Mucosa of stomach (tissue), 1 donor: Measurements from ENCODE around the gene DBI.

Experiments
- H3K27me3 ChIP-seq: one replicate; pipeline ENCODE4 v1.7.0; 2013; ENCODE audit warnings: mild to moderate bottlenecking, low read length; ENCODE audit not compliant: control insufficient read depth, insufficient read depth
- H3K36me3 ChIP-seq: one replicate; pipeline ENCODE4 v1.7.0; 2013; ENCODE audit warnings: low read length; ENCODE audit not compliant: control insufficient read depth, insufficient read depth
- H3K4me1 ChIP-seq: one replicate; pipeline ENCODE4 v1.7.0; 2013; ENCODE audit warnings: mild to moderate bottlenecking, low read length; ENCODE audit not compliant: control insufficient read depth, insufficient read depth
- H3K4me3 ChIP-seq: one replicate; pipeline ENCODE4 v1.7.0; 2013; ENCODE audit warnings: low read length
- H3K9ac ChIP-seq: one replicate; pipeline ENCODE4 v1.7.0; 2013; ENCODE audit warnings: mild to moderate bottlenecking, low read length, moderate library complexity
- H3K9me3 ChIP-seq: one replicate; pipeline ENCODE4 v1.7.0; 2013; ENCODE audit warnings: mild to moderate bottlenecking, low read length, moderate library complexity; ENCODE audit not compliant: control insufficient read depth
- donor health status: Pancreatic carcinoma.

The DBI gene

GRCh38 chr2:119408221-119408619 is 41.4 kb downstream of the DBI start:
- Histone ChIP-seq H3K27me3 (no peaks in the 10 kb centered on the region), H3K36me3 (no peaks in the 10 kb centered on the region), H3K9me3 (no peaks in the 10 kb centered on the region), H3K9ac (no peak overlapping the region), H3K4me1 (peaks cover 14% of the 10 kb centered on the region), H3K4me3 (no peak overlapping the region)

DNA sequence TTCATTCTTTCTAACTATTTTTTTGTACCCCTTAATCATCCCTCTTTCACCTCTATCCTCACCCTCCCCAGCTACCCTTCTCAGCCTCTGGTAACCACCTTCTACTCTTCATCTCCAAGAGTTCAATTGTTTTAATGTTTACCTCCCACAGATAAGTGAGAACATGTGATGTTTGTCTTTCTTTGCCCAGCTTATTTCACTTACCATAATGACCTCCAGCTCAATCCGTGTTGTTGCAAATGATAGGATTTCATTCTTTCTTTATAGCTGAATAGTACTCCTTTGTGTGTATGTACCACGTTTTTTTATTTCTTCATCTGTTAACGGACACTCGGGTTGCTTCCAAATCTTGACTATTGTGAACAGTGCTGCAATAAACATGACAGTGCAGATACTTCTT is 42.7 kb downstream of the DBI start:
- H3K36me3 ChIP-seq: no peaks in the 10 kb centered on the region
- H3K9ac ChIP-seq: no peak overlapping the region
- no peak overlapping the region for H3K4me3 ChIP-seq
- peaks cover 12% of the 10 kb centered on the region for H3K4me1 ChIP-seq
- H3K9me3 ChIP-seq: no peaks in the 10 kb centered on the region
- H3K27me3 ChIP-seq: no peaks in the 10 kb centered on the region

GRCh38 chr2:119414894-119415293 is 48.1 kb downstream of the DBI start:
- Histone ChIP-seq H3K4me3 (no peak overlapping the region), H3K9me3 (no peaks in the 10 kb centered on the region), H3K4me1 (peaks cover 3% of the 10 kb centered on the region), H3K36me3 (no peaks in the 10 kb centered on the region), H3K27me3 (no peaks in the 10 kb centered on the region), H3K9ac (no peak overlapping the region)

GRCh38 chr2:119415630-119416029 is 48.9 kb downstream of the DBI start:
- no peak overlapping the region for H3K9ac ChIP-seq
- no peaks in the 10 kb centered on the region for H3K36me3 ChIP-seq
- H3K4me1 ChIP-seq: peaks cover 8% of the 10 kb centered on the region
- no peaks in the 10 kb centered on the region for H3K27me3 ChIP-seq
- H3K4me3 ChIP-seq: no peak overlapping the region
- no peaks in the 10 kb centered on the region for H3K9me3 ChIP-seq

DNA sequence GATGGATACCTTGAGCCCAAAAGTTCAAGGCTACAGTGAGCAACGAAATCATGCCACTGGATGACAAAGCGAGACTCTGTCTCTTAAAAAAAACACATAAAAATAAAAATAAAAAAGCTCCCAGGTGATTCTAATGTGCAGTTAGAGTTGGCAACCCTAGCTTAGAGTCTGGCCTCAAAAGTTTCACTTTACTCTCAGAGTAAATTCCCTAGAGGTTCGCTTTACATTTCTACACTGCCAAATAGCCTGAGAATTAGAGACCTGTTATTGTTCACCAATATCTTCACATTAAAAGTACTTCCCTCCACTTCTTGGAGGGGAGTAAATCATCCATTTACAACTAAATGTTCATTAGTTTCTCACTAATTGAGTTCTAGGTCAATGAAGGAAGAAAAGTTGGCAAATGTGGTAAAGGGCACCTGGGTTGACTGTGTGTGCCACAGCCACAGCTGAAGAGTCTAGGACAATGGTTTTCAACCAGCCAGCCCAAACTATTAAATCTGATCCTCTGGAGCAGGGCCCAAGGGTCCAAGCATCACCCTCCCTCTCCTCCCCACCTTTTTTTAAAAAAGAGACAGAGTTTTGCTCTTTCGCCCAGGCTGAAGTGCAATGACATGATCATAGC is 49.6 kb downstream of the DBI start:
- H3K4me1 ChIP-seq: peaks cover 16% of the 10 kb centered on the region
- no peaks in the 10 kb centered on the region for H3K9me3 ChIP-seq
- H3K4me3 ChIP-seq: no peak overlapping the region
- H3K9ac ChIP-seq: no peak overlapping the region
- no peaks in the 10 kb centered on the region for H3K27me3 ChIP-seq
- no peaks in the 10 kb centered on the region for H3K36me3 ChIP-seq

GRCh38 chr2:119417908-119418307 is 51.1 kb downstream of the DBI start:
- Histone ChIP-seq H3K4me3 (no peak overlapping the region), H3K4me1 (peaks cover 31% of the 10 kb centered on the region), H3K9ac (no peak overlapping the region), H3K9me3 (no peaks in the 10 kb centered on the region), H3K27me3 (no peaks in the 10 kb centered on the region), H3K36me3 (no peaks in the 10 kb centered on the region)

DNA sequence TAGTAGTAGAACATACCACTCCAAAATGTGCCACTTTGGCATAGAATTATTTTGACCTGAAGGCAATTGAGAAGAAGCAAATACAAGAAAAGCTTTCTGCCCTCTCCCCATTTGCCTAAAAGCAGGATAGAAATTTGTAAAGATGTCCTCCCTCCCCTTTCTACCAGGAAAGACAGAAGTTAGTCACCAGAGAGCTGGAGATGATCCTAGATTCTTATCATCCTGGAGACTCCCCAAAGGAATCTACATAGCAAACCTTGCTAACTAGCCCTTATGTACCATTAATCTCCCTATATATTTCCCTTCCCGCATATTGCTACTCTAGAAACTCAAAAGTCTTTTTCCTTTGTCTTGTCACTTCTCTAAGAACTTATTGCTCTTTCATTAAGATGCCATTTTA is 52.3 kb downstream of the DBI start:
- H3K4me3 ChIP-seq: no peak overlapping the region
- H3K27me3 ChIP-seq: no peaks in the 10 kb centered on the region
- peaks cover 42% of the 10 kb centered on the region for H3K4me1 ChIP-seq
- no peak overlapping the region for H3K9ac ChIP-seq
- H3K36me3 ChIP-seq: no peaks in the 10 kb centered on the region
- no peaks in the 10 kb centered on the region for H3K9me3 ChIP-seq

DNA sequence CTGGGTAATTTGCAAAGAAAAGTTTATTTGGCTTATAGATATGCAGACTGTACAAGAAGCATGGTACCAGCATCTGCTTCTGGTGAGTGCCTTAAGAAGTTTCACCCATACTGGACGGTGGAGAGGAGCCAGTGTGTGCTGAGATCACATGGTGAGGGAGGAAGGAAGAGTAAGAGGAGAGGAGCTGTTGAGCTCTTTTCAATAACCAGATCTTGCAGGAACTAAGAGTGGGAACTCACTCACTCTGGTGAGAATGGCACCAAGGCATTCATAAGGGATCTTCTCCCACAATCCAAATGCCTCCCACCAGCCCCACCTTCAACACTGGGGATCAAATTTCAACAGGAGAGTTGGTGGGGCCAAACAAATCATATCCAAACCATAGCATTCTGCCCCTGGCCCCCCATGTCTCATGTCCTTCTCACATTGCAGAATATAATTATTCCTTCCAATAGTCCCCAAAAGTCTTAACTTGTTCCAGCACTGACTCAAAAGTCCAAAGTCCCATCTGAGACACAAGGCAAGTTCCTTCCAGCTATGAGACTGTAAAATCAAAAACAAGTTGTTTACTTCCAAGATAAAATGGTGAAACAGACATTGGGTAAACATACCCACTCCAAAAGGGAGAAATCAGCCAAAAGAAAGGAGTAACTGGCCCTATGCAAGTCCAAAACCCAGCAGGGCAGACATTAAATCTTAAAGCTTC is 53.2 kb downstream of the DBI start:
- H3K27me3 ChIP-seq: no peaks in the 10 kb centered on the region
- H3K4me1 ChIP-seq: peaks cover 48% of the 10 kb centered on the region
- no peaks in the 10 kb centered on the region for H3K9me3 ChIP-seq
- H3K9ac ChIP-seq: no peak overlapping the region
- no peaks in the 10 kb centered on the region for H3K36me3 ChIP-seq
- H3K4me3 ChIP-seq: peak overlapping the region; percentile 5

- Histone ChIP-seq H3K9me3 (no peaks in the 10 kb centered on the region), H3K27me3 (no peaks in the 10 kb centered on the region), H3K36me3 (no peaks in the 10 kb centered on the region), H3K4me3 (no peak overlapping the region), H3K9ac (no peak overlapping the region), H3K4me1 (peaks cover 62% of the 10 kb centered on the region)
Measured at GRCh38 chr2:119421304-119421703, 54.5 kb downstream of the DBI start.

- Histone ChIP-seq H3K9me3 (no peaks in the 10 kb centered on the region), H3K4me1 (peaks cover 66% of the 10 kb centered on the region), H3K27me3 (no peaks in the 10 kb centered on the region), H3K4me3 (no peak overlapping the region), H3K36me3 (no peaks in the 10 kb centered on the region), H3K9ac (no peak overlapping the region)
Measured at GRCh38 chr2:119421741-119422140, 55.0 kb downstream of the DBI start.
